CD4-positive, alpha-beta T cell treated with Interferon gamma for 1 hour (primary cell): ENCODE results near the gene SON.
"Not testable (repeated sequence)": the region's sequence is repeated elsewhere in the genome, so short reads cannot be mapped to it uniquely, and the experiment has no call there.

Experiments used
- DNase-seq: peaks from one replicate; pipeline ENCODE4 v3.0.0-alpha.2; 2020

Gene SON

DNA sequence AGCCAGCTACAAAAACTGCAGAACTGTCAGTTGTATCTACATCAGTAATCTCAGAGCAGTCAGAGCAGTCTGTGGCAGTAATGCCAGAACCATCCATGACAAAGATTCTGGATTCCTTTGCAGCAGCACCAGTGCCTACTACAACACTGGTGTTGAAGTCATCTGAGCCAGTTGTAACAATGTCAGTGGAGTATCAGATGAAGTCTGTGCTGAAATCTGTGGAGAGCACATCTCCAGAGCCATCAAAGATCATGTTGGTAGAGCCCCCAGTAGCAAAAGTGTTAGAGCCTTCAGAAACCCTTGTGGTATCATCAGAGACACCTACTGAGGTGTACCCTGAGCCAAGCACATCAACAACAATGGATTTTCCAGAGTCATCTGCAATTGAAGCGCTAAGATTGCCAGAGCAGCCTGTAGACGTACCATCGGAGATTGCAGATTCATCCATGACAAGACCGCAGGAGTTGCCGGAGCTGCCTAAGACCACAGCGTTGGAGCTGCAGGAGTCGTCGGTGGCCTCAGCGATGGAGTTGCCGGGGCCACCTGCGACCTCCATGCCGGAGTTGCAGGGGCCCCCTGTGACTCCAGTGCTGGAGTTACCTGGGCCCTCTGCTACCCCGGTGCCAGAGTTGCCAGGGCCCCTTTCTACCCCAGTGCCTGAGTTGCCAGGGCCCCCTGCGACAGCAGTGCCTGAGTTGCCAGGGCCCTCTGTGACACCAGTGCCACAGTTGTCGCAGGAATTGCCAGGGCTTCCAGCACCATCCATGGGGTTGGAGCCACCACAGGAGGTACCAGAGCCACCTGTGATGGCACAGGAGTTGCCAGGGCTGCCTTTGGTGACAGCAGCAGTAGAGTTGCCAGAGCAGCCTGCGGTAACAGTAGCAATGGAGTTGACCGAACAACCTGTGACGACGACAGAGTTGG, 7.3 kb downstream of the SON start:
- no peak for DNase-seq

DNA sequence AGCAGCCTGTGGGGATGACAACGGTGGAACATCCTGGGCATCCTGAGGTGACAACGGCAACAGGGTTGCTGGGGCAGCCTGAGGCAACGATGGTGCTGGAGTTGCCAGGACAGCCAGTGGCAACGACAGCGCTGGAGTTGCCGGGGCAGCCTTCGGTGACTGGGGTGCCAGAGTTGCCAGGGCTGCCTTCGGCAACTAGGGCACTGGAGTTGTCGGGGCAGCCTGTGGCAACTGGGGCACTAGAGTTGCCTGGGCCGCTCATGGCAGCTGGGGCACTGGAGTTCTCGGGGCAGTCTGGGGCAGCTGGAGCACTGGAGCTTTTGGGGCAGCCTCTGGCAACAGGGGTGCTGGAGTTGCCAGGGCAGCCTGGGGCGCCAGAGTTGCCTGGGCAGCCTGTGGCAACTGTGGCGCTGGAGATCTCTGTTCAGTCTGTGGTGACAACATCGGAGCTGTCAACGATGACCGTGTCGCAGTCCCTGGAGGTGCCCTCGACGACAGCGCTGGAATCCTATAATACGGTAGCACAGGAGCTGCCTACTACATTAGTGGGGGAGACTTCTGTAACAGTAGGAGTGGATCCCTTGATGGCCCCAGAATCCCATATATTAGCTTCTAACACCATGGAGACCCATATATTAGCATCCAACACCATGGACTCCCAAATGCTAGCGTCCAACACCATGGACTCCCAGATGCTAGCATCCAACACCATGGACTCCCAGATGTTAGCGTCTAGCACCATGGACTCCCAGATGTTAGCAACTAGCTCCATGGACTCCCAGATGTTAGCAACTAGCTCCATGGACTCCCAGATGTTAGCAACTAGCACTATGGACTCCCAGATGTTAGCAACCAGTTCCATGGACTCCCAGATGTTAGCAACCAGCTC, 8.2 kb downstream of the SON start:
- no peak for DNase-seq

DNA sequence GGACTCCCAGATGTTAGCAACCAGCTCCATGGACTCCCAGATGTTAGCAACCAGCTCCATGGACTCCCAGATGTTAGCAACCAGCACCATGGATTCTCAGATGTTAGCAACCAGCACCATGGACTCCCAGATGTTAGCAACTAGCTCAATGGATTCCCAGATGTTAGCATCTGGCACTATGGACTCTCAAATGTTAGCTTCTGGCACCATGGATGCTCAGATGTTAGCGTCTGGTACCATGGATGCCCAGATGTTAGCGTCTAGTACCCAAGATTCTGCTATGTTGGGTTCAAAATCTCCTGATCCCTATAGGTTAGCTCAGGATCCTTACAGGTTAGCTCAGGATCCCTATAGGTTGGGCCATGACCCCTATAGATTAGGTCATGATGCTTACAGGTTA, 8.8 kb downstream of the SON start:
- DNase-seq: no peak

DNA sequence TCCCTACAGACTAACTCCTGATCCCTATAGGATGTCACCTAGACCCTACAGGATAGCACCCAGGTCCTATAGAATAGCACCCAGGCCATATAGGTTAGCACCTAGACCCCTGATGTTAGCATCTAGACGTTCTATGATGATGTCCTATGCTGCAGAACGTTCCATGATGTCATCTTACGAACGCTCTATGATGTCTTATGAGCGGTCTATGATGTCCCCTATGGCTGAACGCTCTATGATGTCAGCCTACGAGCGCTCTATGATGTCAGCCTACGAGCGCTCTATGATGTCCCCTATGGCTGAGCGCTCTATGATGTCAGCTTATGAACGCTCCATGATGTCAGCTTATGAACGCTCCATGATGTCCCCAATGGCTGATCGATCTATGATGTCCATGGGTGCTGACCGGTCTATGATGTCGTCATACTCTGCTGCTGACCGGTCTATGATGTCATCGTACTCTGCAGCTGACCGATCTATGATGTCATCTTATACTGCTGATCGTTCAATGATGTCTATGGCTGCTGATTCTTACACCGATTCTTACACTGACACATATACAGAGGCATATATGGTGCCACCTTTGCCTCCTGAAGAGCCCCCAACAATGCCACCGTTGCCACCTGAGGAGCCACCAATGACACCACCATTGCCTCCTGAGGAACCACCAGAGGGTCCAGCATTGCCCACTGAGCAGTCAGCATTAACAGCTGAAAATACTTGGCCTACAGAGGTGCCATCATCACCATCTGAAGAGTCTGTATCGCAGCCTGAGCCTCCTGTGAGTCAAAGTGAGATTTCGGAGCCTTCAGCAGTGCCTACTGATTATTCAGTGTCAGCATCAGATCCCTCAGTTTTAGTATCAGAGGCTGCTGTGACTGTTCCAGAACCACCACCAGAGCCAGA, 9.5 kb downstream of the SON start:
- DNase-seq: no peak

DNA sequence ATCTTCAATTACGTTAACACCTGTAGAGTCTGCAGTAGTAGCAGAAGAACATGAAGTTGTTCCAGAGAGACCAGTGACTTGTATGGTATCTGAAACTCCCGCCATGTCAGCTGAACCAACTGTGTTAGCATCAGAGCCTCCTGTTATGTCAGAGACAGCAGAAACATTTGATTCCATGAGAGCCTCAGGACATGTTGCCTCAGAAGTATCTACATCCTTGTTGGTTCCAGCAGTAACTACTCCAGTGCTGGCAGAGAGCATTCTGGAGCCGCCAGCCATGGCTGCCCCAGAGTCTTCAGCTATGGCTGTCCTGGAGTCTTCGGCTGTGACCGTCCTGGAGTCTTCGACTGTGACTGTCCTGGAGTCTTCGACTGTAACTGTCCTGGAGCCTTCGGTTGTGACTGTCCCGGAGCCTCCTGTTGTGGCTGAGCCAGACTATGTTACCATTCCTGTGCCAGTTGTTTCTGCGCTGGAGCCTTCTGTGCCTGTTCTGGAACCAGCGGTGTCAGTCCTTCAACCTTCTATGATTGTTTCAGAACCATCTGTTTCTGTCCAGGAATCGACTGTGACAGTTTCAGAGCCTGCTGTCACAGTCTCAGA, 10.3 kb downstream of the SON start:
- DNase-seq: no peak

DNA sequence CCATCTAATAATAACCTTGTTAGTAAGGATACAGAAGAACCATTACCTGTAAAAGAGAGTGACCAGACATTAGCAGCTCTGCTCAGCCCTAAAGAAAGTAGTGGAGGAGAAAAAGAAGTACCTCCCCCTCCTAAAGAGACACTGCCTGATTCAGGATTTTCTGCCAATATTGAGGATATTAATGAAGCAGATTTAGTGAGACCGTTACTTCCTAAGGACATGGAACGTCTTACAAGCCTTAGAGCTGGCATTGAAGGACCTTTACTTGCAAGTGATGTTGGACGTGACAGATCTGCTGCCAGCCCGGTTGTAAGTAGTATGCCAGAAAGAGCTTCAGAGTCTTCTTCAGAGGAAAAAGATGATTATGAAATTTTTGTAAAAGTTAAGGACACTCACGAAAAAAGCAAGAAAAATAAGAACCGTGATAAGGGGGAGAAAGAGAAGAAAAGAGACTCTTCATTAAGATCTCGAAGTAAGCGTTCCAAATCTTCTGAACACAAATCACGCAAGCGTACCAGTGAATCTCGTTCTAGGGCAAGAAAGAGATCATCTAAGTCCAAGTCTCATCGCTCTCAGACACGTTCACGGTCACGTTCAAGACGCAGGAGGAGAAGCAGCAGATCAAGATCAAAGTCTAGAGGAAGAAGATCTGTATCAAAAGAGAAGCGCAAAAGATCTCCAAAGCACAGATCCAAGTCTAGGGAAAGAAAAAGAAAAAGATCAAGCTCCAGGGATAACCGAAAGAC, 11.6 kb downstream of the SON start:
- no peak for DNase-seq

DNA sequence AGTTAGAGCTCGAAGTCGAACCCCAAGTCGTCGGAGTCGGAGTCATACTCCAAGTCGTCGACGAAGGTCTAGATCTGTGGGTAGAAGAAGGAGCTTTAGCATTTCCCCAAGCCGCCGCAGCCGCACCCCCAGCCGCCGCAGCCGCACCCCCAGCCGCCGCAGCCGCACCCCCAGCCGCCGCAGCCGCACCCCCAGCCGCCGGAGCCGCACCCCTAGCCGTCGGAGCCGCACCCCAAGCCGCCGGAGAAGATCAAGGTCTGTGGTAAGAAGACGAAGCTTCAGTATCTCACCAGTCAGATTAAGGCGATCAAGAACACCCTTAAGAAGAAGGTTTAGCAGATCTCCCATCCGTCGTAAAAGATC, 12.1 kb downstream of the SON start:
- DNase-seq: no peak

DNA sequence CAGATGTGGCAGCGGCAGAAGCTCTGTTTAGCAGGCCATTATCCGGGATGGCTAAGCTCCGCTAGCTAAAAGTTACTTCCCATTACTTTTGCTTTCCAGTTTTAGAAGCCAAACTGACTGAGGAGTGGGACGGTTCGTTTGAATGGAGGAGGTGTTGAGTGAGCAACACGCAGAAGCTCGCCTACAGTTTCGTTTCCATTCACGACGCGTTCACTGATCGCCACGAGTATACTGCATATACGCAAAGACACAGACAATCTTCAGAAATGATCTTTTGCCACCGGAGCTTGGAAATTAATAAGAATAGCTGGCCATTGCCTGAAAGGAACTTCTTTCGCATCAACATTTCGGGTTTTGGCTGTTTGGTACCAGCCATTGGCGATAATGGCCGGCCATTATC, 14.6 kb downstream of the SON start:
- no peak for DNase-seq

DNA sequence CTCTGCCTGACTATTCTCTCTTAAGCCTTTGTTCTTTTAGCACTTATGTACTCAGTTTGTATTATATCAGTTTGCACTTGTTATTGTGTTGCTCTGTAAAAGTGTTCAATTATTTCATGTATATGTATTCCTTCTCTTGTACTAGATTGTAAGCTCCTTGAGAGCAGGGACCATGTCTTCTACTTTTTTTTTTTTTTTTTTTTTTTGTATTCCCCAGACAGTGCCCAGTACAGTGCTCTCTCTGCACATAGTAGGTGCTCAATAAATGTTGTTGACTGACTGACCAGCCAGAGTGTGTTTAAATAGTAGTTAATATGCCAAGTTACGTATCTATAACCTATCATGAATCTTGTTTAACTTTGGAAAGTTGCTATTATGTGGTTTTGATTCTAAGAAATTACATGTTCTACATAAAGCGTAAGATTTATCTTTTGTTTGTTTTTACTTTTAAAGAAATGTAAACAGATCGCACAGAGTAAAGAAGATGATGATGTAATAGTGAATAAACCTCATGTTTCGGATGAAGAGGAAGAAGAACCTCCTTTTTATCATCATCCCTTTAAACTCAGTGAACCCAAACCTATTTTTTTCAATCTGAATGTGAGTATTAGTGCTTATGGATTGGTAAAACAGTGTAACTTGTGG, 16.1 kb downstream of the SON start:
- DNase-seq: no peak

DNA sequence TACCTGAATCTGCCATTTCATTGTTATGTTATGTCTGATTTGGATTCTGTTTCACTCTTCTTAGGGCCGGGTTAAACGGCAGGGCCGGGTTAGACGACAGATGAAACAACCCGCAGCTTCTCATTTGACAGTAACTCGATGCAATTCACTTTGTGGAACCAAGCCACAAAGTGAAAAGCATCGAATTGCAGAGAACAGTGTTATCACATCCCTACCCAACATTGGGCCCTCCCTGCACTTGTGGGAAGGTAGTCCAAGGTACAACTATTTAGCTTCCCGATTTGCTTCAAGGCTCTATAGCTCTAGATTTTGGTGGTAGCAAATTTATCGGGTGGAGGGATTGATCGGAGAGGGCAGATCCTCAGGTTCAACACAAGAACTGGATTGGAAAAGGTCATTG, 17.0 kb downstream of the SON start:
- DNase-seq: no peak

DNA sequence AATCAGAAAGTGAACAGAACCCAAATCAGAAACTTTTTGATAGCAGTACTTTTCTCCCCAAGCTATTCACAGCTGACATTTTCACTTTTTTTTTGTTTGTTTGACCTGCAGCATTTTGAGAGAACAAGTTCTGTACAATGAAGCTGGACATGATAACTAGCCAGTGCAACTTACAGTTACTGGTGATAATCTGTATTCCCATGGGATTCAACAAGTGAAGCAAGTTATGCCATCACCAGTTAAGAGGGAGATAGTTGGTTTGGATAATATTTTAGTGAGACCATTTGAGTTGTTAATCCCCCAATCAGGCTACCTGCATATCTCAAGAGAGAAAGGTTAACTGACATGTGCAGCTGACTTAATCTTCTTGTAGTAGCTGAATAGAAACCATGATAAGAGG, 18.1 kb downstream of the SON start:
- no peak for DNase-seq

DNA sequence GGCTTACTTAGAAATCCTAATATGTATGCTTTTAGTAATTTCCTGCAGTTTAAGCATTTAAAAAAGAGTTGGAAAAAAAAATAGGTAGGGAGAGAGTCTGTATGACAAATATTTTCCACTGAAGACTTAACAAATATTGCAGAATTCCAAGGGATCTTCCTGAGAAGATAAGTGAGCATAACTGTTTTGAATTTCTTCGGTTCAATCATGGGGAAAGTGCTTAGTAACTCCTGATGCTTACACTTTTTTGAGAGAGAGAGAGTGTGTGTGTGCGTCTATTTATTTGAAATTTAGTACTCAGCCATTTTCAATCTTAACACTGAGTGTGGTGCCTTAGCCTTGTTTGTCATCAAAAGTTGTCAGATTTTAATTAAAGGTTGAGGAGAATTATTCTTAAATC, 18.5 kb downstream of the SON start:
- DNase-seq: no peak

DNA sequence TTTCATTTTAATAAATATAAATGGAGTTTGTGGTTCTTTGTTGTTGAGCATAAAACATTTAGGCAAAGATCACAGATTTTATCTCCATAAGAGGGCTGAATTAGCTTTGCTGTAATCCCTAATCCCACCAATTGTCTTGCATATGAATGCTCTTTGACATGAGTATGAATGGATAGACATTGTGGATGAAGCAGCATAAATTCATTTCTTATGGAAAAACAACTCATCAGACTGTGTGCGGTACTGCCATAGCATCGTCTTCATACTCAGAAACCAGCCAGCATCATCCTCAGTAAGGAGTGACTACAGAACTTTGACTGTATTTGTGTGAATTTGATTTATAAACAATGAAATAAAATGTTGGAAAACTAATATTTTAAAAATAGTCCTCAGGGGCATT, 19.6 kb downstream of the SON start:
- no peak for DNase-seq

DNA sequence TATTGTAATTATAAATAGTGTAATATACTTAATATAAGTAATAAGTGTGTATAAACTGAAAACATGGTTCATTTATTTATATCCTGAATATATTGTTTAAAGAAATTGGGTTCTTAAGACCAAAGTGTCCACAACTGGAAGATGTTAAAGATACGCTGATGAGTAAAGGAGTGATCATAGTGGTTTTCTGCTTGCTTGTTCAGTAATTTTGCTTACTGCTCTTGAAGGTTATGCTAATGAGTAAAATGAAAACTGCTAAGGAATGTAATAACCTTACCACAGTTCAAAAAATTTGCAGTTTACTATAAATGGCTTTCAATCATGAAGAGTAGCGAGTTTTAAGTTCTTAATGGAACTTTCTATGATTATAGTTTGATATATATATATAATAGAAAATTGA, 23.7 kb downstream of the SON start:
- no peak for DNase-seq

DNA sequence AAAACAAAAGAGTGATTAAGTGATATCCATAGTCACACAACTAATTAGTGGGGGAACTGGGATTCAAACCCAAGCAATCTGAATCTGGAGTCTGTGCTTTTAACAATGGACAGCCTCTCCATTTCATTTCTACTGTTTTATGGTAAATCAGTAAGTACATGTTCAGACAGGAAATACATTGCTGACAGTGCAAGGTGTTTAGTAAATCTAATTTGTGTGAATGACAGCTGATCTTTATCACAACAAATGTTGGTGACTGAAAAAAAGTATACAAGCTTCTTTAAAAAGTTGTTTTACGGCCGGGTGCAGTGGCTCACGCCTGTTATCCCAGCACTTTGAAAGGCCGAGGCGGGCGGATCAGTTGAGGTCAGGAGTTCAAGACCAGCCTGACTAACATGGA, 25.1 kb downstream of the SON start:
- no peak for DNase-seq

DNA sequence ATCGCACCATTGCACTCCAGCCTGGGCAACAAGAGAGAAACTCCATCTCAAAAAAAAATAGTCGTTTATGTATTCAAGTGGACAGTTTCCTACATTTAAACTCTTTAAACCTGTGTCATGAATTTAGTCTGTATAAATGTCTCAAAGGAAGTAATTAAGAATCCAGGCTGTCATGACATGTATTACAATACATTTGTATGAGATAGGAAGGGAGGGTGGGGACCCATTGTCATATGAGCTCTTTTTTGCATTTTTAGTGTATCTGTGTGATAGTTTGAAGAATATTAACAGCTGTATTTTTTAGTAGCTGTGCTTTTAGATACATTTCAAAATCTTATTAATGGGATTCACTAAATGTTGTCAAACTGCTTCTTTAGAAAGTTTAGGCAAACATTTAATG, 25.6 kb downstream of the SON start:
- no peak for DNase-seq

DNA sequence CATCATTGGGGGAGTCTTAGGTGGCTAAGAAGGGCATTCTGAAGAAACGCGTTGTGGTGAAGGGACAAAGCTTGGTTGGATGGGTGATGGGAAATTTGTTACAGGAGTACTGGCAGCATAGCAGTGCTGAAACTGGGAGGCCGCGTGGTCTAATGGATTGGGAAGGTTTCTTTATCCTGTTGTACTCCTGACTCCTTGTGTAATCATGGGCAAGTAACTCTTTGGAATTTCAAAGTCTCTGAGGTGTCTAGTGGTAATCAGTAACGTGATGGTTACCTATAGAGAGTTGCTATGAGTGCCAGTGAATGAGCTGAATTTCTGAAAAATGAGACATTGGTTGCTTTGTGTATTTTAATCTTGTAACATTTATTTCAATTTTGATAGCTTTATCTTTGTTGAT, 27.2 kb downstream of the SON start:
- no peak for DNase-seq

DNA sequence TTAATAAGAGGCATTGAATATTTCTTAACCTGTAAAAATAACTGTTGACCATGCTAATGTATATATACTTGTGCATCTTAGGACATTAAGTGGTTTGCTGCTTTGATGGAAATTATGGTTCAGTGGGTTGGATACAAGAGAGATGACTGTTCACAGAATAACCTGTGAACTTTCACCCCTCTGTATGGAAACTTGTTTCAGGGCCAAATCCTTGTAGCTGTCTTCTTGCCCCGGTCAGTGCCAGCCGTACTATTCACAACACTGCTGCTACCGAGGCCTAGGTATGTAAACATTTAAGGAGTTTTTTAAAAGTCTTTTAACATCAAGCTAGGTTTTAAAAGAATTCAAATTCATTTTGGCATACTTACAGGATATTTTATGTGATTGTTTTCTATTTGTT, 29.5 kb downstream of the SON start:
- DNase-seq: no peak

DNA sequence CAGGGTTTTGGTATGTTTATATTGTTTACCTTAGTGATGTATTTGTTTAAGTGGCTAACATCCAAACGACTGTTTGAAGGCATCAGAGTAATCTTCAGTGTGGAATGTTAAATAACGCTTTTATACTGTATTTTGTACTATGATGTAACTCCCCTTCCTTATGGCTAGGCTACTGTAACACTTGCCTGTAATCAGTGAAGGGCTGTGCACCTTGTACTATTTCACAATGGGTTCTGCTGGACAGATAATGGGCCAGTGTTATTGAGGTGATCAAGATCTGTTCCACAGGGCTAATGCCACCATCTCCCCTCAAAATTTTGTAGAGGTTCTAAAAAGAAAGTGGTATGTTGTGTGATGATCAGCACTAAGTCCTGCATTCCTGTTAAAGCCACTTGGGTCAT, 33.9 kb downstream of the SON start:
- not testable (repeated sequence) for DNase-seq

DNA sequence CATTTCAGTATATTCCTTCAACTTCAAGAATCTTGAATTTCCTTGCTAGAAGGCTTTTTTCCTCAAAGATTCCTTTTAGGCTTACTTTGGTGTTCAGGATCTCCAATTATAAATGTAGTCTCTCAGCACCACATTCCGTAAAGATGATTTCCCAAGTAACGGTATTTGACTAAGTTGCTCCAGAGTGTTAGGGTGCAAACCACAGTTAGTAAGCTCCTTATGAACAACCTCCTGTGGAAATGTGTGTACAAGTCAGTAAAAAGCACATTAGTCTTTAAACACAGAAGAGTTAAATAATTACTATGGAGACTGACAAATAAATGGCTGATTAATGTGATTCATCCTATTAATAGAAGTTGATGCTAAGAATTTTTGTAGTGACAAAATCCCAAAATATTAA, 35.4 kb downstream of the SON start:
- DNase-seq: no peak

DNA sequence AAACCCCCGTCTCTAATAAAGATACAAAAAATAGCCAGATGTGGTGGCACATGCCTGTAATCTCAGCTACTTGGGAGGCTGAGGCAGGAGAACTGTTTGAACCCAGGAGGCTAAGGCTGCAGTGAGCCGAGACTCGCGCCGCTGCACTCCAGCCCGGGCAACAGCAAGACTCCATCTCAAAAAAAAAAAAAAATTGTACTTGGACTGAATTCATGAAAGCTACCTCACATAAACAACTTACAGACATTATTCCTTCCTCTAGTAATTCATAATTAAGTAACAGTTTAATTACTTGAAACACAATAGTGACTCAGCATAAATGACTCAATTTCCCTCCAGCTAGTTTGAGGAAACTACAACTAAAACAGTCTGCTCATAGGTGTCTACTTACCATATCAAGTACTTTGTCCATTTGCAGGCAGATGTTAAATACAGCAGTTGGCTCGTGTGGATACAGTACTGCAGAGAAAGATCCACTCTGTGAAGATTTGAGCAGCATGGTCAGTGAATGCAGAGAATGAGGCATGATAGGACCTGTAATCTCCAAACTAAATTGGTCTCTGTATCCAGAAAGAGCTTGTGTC, 36.2 kb downstream of the SON start:
- DNase-seq: no peak
